ENCODE results near the gene MERTK.

DNA sequence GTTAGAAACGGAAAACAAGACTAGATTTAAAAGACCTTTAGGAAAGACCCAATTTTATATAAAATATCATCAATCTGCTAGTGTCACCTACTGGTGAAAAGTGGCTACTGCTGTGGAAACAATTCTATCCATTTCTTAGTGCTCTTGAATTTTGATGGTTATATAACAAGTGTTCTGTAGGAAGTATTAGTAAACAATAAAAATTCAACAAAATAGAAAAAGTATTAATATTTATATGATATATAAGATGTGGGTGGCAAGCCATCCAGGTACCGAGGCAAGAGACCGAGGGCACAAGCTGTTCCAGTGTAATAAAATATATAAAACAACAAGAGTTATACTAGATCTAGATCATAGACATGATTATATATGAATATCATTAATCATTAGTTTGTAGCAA is 150.5 kb downstream of the MERTK start:
- TF ChIP-seq, protein P1, sequence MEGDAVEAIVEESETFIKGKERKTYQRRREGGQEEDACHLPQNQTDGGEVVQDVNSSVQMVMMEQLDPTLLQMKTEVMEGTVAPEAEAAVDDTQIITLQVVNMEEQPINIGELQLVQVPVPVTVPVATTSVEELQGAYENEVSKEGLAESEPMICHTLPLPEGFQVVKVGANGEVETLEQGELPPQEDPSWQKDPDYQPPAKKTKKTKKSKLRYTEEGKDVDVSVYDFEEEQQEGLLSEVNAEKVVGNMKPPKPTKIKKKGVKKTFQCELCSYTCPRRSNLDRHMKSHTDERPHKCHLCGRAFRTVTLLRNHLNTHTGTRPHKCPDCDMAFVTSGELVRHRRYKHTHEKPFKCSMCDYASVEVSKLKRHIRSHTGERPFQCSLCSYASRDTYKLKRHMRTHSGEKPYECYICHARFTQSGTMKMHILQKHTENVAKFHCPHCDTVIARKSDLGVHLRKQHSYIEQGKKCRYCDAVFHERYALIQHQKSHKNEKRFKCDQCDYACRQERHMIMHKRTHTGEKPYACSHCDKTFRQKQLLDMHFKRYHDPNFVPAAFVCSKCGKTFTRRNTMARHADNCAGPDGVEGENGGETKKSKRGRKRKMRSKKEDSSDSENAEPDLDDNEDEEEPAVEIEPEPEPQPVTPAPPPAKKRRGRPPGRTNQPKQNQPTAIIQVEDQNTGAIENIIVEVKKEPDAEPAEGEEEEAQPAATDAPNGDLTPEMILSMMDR (IDR thresholded peaks at IDR 0.05; ENCODE audit: low read depth, low read length, poor library complexity, severe bottlenecking) = peak; percentile 59
- no peak for TF ChIP-seq EZH2phosphoT487 (IDR thresholded peaks at IDR 0.05; ENCODE audit: borderline replicate concordance, low read length)

All from DOHH2 (cell line).